ACHN (cell line): ENCODE measurements around the gene CCN5.

Source experiments
- DNase-seq: peaks from one replicate; pipeline ENCODE4 v3.0.0-alpha.2; 2015
- in situ Hi-C: cut with HindIII; loops from 2 replicates; pipeline ENCODE4 v1.10.0; 2017; ENCODE audit warnings: low sequenced_read_pairs, low pct_ligation_motif_present, low pct_unique_long_range_greater_than_20kb

Gene CCN5

DNA sequence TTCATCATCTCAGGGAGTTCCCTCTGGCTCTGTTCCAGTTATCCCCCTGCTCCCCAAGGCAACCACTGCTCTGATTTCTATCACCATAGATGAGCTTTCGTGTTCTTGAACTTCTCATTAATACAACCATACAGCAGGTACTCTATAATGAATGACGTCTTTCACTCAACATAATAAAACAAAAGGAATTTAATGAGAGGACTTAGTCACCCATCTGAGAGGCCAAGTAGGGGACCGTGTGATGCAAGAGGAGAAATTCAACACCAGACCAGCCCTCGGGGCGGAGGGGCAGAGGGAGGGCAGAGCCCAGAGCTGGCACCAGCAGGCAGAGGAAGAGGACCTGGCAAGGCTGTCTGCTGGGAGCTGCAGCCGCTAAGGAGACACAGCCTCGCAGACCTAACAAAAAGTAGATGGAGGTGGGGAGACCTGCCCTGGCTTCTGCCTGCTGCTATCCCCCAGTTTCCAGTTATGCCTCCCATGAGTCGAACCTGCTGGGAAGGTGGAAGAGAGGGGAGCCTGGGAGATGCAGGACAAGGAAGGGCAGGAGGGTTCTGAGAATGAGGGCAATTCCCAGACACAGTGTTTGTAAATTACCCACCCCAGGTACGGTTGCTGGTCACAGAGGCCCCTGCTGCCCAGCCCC, 13.8 kb downstream of the CCN5 start:
- peak; percentile 94 for DNase-seq

GRCh38 chr20:44730441-44730840, 15.3 kb downstream of the CCN5 start:
- peak; percentile 98 for DNase-seq
- in situ Hi-C loops, result no loop called here

More for the DNA sequence above, 13.8 kb downstream of the CCN5 start:
- in situ Hi-C loops, result no loop called here

- in situ Hi-C loops, result no loop called here
- DNase-seq, result no peak
Measured at GRCh38 chr20:44731657-44732056, 16.5 kb downstream of the CCN5 start.

- in situ Hi-C loops, result no loop called here
Measured at GRCh38 chr20:44732327-44732726, 17.2 kb downstream of the CCN5 start.

GRCh38 chr20:44733341-44734069, 18.3 kb downstream of the CCN5 start:
- DNase-seq, result peak; percentile 75
- in situ Hi-C loops, result no loop called here

More at GRCh38 chr20:44732327-44732726, 17.2 kb downstream of the CCN5 start:
- DNase-seq, result peak; percentile 10

DNA sequence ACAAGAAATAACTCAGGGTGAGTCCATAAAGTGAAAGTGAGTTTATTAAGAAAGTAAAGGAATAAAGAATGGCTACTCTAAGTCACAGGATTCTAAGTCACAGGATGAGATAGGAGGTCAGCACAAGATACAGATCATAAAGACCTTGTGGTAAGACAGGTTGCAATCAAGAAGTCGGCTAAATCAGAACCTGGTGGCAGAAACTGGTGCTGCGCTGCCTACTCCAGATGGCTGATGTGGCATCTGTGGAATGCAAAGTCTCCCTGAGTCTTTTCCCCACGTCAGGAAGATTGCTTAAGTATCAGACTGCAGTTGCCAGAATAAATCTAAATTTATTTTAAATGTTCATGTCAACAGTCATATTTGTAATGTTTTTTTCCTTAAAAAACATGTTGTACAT, 19.8 kb downstream of the CCN5 start:
- in situ Hi-C loops, result no loop called here
- peak; percentile 87 for DNase-seq

- no peak for DNase-seq
- in situ Hi-C loops, result no loop called here
Measured at GRCh38 chr20:44735816-44736169, 20.6 kb downstream of the CCN5 start.

DNA sequence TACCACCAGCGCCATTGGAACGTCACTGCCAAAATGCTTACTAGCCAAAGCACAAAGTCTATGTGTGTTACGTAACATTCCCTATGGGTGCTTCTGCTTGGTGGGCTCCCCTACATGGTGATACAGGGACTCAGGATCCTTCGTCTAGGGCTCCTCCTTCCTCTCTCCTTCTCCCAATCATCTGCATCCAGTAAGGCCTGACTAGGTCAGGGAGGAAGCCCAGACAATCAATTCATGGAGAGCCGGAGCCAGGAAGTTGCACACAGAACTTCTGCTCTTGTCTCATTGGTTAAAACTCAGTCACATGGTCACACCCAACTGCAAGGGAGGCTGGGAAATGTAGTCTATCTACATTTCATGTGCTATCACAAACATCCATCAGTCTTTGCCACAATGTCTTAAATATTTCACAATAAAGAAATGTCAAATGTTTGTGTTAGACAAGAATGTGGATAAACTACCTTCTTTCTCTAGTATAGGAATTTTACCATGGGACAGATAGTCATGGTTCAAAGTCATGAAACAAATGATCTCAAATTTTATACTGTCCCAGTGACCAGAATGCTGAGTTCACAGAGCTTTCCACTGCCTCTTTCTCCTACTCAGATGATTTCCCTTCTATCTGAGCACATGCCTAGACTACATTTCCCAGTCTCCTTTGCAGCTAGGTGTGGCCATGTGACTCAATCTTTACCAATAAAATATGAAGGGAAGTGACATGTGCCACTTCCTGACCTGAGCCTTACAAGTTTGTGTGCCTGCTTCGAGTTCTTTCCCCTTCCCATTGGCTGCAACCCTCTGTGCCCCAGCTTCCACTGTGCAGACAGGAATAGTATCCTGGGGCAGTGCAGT, 21.2 kb downstream of the CCN5 start:
- peak; percentile 92 for DNase-seq
- in situ Hi-C loops, result no loop called here

DNA sequence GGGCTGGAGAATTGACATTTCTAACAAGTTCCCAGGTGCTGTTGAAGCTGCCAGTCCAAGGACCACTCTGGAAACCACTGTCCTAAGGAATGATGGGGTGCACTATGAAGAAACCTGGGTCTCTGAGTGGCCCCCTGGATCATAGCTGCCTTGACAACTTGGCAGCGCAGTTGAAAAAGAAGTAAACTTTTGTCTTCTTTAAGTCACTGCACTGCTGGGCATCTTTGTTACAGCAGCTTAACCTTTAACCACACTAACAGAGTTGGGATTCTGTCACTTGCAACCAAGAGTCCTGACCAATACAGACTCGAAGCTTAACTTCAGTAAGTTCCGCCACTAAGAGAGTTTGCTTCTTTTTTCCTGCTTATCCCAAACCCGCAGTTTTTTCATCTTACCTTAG, 21.9 kb downstream of the CCN5 start:
- in situ Hi-C loops, result no loop called here
- no peak for DNase-seq

DNA sequence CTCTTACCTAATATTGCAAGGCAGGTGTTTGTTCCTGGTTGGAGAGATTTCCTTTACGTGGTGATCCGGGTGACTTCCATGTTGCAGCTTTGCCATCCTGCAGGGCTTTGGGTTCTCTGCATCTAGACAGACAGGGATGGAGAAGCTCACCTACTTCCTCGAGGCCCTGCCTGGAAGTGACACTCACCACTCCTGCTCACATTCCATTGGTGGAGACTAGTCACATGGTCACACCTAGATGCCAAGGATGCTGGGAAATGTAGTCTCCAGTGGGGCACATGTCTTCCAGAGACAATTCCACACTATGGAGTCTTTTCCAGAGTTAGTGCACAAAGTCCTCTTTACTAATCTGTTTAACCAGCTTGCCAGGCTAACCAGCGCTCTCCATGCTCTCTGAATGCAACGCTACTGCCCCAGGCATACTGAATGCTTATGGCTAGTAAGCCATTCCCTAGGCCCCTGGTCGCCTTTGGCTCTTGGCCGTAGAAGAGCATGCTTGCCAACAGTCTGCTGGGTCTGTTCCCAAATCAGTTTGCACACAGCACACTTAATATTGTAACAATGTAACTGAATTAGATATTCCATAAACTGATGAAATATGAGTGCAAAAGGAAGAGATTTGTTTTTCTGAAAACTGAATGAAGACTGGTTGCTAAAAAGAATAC, 23.8 kb downstream of the CCN5 start:
- peak; percentile 71 for DNase-seq
- in situ Hi-C loops, result no loop called here

GRCh38 chr20:44739942-44740341, 24.8 kb downstream of the CCN5 start:
- no peak for DNase-seq
- in situ Hi-C loops, result no loop called here

GRCh38 chr20:44742304-44743079, 27.3 kb downstream of the CCN5 start:
- no peak for DNase-seq
- in situ Hi-C loops, result no loop called here

DNA sequence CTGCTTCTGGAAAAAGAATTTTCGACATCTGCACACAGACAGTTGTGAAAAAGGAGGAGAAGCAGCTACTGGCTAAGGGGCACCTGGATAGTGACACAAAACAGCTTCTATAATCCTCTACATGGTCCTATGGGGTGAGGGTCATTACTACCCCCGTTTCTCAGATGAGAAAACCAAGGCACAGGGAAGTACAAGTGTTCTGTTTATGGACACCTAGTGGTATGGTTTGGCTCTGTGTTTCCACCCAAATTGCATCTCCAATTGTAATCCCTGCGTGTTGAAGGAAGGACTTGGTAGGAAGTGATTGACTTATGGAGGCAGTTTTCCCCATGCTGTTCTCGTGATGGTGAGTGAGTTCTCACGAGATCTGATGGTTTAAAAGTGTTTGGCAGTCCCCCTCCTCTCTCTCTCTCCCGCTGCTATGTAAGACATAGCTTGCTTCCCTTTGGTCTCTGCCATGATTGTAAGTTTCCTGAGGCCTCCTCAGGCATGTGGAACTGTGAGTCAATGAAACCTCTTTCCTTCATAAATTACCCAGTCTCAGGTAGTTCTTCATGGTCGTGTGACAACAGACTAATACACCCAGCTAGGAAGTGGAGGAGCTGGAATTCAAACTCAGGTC, 28.0 kb downstream of the CCN5 start:
- in situ Hi-C loops, result no loop called here
- no peak for DNase-seq

DNA sequence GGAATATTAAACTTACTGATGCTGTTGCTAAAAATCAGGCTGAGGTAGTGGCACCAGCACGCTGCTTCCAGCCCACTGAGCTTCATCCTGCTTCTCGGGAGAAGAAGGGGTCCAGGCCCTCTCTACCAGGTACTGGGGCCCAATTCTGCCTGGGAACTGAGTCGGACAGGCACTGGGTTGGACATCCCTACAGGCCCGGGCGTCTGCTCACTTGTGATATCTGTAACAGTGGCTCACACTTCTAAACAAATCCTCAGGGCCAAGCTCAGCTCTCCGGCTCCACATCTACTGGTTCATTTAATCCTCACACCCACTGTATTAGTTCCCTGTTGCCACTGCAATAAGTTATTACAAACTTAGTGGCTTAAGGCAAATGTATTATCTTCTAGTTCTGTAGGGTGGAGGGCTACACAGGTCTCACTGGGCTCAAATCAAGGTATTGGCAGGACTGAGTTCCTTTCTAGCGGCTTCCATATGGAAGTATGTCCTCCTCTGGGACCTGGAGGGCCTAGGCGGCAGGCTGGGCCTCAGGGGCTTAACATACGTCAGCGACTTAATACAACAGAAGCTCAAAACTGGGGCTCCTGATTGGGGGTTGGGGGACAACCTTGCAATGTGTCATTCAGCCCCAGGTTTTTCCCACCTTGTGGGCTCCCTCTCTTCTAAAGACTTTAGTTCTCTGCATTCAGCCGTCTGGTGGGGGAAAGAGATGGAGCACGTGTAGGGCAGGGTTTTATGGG, 28.9 kb downstream of the CCN5 start:
- in situ Hi-C loops, result no loop called here
- DNase-seq, result no peak

DNA sequence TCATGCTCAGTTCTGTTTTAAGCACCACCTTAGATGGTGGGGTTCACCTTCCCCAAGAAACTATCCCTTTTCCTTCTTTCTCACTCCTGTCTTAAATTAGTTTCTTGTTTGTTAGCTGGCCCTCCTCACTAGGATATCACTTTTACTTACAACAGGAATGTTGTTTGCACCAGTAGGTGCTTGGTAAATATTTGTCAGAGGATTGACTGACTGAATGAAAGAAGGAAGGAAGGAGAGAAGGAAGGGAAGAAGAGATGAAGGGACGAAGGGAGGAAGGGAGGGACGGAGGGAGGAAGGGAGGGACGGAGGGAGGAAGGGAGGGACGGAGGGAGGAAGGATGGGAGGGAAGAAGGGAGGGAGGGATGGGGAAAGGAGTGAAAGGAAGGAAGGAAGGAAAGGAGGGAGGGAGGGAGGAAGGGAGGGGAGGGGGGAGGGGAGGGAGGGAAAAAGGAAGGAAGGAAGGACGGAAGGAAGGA, 30.0 kb downstream of the CCN5 start:
- in situ Hi-C loops, result no loop called here
- no peak for DNase-seq

GRCh38 chr20:44745598-44746366, 30.6 kb downstream of the CCN5 start, which contains the start of gene KCNK15:
Gene KCNK15 (plus strand): TSS chr20:44745865. CDS start chr20:44745911, 46 bp downstream.
- peak; percentile 24 for DNase-seq
- in situ Hi-C loops, result no loop called here
